Measurements from ENCODE around the gene SHC3.

- TF ChIP-seq CTCF (IDR thresholded peaks at IDR 0.05) (no peak), POLR2AphosphoS5 (IDR thresholded peaks at IDR 0.05) (no peak), EP300 (IDR thresholded peaks at IDR 0.05) (no peak), POLR2A (IDR thresholded peaks at IDR 0.05) (no peak)
These were observed 25.2 kb downstream of the SHC3 start for GRCh38 chr9:89153232-89154017.

Data from stomach (tissue), 4 donors.